GM21526 (cell line): ENCODE results near the gene PTPN3.

Experiments
- ATAC-seq: cut with Tn5 transposase; IDR thresholded peaks from one replicate; pipeline ENCODE4 v1.9.1; 2021; ENCODE audit warnings: moderate library complexity; ENCODE audit not compliant: unreplicated experiment, low FRiP score

PTPN3 gene

GRCh38 chr9:109456811-109457210 lies 41.3 kb downstream of the PTPN3 start:
- ATAC-seq = no peak

GRCh38 chr9:109455861-109456260 lies 42.2 kb downstream of the PTPN3 start:
- no peak for ATAC-seq

DNA sequence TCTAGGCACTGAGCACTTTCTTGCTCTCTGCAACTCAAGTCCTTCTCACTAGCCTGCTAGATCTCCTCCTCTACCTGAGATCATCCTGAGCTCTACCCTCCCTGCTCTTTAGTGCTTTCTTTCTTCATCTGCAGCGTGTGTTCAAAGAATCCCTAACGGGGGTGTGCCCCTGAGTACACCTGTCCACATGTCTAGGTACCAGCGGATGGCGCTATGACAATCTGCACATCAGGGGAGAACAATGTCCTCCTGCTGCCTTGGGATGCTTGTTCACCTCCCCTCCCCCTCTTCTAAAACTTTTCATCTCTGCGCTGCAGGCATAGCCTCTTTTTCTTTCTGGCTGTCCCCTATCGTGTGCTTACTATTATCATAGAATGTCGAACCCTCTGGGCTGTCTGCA lies 42.7 kb downstream of the PTPN3 start:
- no peak for ATAC-seq

- ATAC-seq = no peak
Observed at GRCh38 chr9:109454601-109455155, 43.4 kb downstream of the PTPN3 start.

- ATAC-seq = no peak
Observed at GRCh38 chr9:109454041-109454440, 44.1 kb downstream of the PTPN3 start.

DNA sequence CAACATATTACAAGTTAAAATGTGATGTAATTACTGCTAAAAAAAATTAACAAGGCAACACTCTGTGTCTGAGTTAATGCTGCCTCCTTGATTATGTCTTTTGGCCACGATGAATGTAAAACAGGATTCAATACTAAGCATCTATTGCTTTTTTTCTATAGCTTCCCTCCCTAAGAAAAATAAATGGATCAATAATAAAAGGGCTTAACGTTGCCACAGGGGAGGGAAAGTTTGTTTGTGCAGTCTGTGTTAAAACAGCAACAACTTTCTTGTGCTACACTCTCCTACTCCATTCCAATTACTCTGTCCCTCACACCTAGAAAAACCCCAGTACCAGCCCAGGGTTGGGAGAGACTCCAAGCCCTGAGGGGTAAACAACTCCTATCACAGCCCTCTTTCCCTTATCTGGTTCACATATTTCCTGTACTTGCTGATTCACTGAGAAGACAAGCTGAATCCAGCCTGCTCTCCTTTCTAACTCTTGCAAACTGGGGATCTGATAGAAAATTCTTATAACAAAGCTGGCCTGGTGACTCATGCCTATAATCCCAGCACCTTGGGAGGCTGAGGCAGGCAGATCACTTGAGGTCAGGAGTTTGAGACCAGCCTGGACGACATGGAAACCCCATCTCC lies 44.8 kb downstream of the PTPN3 start:
- ATAC-seq = no peak

DNA sequence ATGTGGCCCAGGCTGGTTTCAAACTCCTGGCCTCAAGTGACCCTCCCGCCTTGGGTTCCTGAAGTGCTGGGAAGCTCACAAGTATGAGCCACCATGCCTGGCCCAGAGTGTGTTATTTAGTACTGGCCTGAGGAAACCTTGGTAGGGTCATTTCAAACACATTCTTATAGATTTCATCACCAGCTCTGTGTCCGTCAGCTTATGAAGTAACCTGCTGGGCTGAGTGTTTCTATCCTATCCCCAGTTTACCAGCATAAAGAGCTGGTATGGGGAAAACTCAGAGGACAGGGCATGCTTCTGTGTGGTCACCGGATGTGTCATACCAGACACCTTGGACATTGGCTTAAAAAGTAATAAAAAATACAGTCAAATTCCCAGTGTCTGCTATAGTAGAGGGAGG lies 45.3 kb downstream of the PTPN3 start:
- ATAC-seq = no peak

GRCh38 chr9:109451311-109452025 lies 46.6 kb downstream of the PTPN3 start:
- no peak for ATAC-seq

GRCh38 chr9:109450346-109450745 lies 47.8 kb downstream of the PTPN3 start:
- ATAC-seq = no peak

DNA sequence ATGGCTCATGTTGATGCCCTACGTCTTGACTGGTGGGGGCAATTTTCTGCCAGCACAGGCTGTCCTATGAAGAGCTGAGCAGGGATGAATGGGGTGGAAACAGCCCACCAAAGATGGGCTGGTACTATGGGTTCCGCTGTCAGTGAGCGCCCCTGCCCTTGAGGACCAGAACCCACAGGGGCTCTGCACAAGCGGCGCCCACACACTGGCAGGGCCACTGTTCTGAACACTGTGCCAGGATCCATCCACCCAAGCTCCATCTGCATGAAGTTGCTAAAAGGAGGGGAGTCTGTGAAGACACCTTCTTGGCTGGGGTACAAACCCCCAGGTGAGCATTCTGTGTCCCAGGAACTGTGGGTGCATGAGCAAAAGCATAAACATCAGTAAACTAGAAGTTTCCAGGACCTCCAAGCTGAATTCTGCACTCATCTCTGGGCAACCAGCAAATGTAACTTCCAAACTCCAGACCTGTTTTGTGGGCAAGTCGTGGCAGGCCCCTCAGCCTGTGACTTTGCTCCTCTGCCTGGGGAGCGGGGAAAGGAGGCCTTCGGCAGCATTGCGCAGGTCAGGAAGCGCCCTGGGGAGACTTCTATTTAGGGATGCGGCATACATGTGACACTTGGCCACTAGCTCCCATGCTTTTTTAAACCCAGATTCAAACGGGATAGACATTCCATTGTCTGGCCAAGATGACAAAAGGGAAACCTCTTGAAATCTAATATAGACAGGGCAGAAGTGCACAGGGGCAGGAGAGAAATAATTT lies 48.9 kb downstream of the PTPN3 start:
- ATAC-seq = no peak

DNA sequence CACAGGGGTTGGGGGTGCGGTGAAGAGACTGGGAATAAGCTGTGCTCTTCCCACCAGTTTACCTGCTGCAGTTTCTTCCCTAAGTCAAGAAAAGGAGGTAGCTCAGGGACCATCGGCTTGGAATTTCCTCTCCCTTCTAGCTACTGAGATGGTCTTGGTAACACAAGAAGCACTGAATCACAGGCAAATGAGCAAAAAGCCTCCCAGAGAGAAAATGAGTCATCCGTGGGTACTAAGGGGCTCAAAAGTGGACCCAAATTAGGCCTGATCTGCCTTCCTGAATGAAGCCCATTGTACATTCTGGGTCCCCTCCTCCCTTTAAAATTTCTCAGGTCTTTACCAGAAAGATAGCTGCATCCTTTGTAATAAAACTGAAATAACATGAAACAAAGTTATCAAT lies 49.9 kb downstream of the PTPN3 start:
- no peak for ATAC-seq

GRCh38 chr9:109447329-109448076 lies 50.6 kb downstream of the PTPN3 start:
- no peak for ATAC-seq

- no peak for ATAC-seq
Observed at GRCh38 chr9:109444771-109445320, 53.3 kb downstream of the PTPN3 start.

GRCh38 chr9:109442716-109443115 lies 55.4 kb downstream of the PTPN3 start:
- ATAC-seq = no peak

DNA sequence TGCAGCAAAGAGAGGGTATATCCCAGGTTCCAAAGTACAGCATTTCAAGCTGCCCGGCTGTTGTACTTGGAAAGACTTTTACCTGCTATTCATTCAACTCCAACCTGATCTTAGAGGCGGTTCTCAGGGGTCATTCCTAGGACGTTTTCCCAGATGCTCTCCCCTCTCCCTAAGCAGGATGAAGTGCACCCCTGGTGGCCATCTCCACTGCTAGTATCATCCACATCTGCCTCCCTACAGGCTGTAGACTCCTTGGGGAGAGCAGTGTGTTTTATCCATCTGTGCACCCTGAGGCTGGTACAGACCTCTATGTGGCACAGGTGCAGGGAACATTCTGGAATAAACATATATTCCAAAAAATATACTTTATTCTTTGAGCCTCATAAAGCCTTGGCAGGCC lies 56.8 kb downstream of the PTPN3 start:
- ATAC-seq = no peak

DNA sequence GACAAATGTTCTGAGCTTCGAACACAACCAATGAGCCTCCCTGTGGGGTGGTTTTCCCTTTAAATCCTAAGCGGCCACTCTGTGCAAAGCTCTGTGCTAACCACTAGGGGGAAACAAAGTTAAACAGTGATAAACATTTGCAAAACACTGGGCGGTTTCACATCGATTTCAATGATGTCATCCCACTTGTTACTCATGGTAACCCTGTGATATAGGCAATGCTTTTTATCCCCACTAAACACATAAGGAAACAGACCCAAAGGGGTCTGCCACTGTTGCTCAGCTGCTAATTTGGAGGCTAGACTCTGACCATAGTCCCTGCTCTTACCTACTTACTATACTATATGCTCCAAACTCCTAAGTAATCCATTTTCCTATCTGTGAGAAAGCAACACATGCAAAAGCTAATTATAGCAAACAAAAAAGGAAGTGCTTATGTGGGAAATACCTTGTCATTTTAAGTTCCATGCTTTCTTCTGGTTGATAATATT lies 57.3 kb downstream of the PTPN3 start:
- peak; percentile 94 for ATAC-seq

GRCh38 chr9:109440117-109440515 lies 58.0 kb downstream of the PTPN3 start:
- ATAC-seq = no peak

DNA sequence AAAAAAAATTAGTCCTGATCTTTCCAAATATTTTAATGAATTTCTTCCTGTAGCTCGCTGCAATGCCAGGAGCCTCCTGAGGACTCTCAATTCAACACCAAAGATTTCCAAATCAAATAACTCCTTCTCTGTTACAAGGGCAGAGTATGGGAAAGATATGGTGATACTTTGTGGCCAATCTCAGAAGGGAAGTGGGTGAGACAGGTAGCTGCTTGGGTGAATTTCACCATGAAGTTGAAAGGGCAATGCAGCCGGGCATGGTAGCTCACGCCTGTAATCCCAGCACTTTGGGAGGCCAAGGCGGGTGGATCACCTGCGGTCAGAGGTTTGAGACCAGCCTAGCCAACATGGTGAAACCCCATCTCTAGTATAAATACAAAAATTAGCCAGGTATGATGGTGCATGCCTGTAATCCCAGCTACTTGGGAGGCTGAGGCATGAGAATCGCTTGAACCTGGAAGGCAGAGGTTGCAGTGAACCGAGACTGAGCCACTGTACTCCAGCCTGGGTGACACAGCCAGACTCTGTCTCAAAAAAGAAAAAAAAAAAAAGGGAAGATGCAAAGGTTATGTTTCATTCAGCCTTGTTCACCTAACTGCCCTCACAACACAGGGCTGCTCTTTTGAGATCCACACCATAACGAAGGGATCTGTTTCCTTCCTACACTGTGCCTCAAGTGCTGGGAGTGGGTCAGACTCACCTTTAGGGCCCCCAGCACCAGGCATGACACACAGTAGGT lies 58.6 kb downstream of the PTPN3 start:
- ATAC-seq = no peak

GRCh38 chr9:109437286-109437685 lies 60.8 kb downstream of the PTPN3 start:
- ATAC-seq = no peak

- ATAC-seq = no peak
Observed at GRCh38 chr9:109436071-109436470, 62.0 kb downstream of the PTPN3 start.
